RWPE2 (cell line): Measurements from ENCODE around the gene BICDL1.
"Not testable (repeated sequence)": the region's sequence is repeated elsewhere in the genome, so short reads cannot be mapped to it uniquely, and the experiment has no call there.

ENCODE experiments used
- ATAC-seq: fragments of 200-7000 bp; cut with Tn5 transposase; 3 replicates; pipeline ENCODE4 v1.9.1; 2021; ENCODE audit warnings: low read depth
- DNase-seq: peaks from one replicate; pipeline ENCODE4 v3.0.0-alpha.2; 2020; ENCODE audit warnings: low spot score
- H3K27ac ChIP-seq: fragments of 450-650 bp; 2 replicates; pipeline ENCODE4 v1.5.1; 2017; ENCODE audit warnings: mild to moderate bottlenecking; ENCODE audit not compliant: poor library complexity, severe bottlenecking
- H3K27me3 ChIP-seq: fragments of 250-450 bp; sonication (Bioruptor Pico); 2 replicates; pipeline ENCODE4 v1.5.1; 2021; ENCODE audit warnings: mild to moderate bottlenecking, moderate library complexity; ENCODE audit not compliant: insufficient read depth, poor library complexity, severe bottlenecking
- H3K36me3 ChIP-seq: fragments of 250-450 bp; sonication (Bioruptor Pico); 2 replicates; pipeline ENCODE4 v1.5.1; 2020; ENCODE audit warnings: low read depth, mild to moderate bottlenecking, moderate library complexity
- H3K4me1 ChIP-seq: fragments of 250-450 bp; sonication (Bioruptor Pico); 2 replicates; pipeline ENCODE4 v1.5.1; 2021; ENCODE audit warnings: mild to moderate bottlenecking, moderate library complexity; ENCODE audit not compliant: insufficient read depth, poor library complexity, severe bottlenecking
- H3K4me3 ChIP-seq: fragments of 250-450 bp; sonication (Bioruptor Pico); 2 replicates; pipeline ENCODE4 v1.5.1; 2021; ENCODE audit warnings: mild to moderate bottlenecking, moderate library complexity; ENCODE audit not compliant: severe bottlenecking
- H3K9me3 ChIP-seq: fragments of 250-450 bp; sonication (Bioruptor Pico); 2 replicates; pipeline ENCODE4 v1.5.1; 2021; ENCODE audit warnings: mild to moderate bottlenecking, moderate library complexity; ENCODE audit not compliant: severe bottlenecking
- TF ChIP-seq, protein P1 (sequence below): fragments of 450-650 bp; IDR thresholded peaks from one replicate; pipeline ENCODE4 v1.5.1; 2017; ENCODE audit warnings: mild to moderate bottlenecking, moderate library complexity; ENCODE audit not compliant: poor library complexity, severe bottlenecking

The BICDL1 gene

GRCh38 chr12:119964929-119965328 is 24.1 kb upstream of the BICDL1 start:
- Histone ChIP-seq H3K4me1 (no peaks in the 10 kb centered on the region), H3K4me3 (no peak overlapping the region), H3K27ac (no peak overlapping the region), H3K27me3 (no peaks in the 10 kb centered on the region), H3K36me3 (no peaks in the 10 kb centered on the region), H3K9me3 (no peaks in the 10 kb centered on the region)
- DNase-seq (no peak), ATAC-seq (no peak)
- TF ChIP-seq, protein P1, sequence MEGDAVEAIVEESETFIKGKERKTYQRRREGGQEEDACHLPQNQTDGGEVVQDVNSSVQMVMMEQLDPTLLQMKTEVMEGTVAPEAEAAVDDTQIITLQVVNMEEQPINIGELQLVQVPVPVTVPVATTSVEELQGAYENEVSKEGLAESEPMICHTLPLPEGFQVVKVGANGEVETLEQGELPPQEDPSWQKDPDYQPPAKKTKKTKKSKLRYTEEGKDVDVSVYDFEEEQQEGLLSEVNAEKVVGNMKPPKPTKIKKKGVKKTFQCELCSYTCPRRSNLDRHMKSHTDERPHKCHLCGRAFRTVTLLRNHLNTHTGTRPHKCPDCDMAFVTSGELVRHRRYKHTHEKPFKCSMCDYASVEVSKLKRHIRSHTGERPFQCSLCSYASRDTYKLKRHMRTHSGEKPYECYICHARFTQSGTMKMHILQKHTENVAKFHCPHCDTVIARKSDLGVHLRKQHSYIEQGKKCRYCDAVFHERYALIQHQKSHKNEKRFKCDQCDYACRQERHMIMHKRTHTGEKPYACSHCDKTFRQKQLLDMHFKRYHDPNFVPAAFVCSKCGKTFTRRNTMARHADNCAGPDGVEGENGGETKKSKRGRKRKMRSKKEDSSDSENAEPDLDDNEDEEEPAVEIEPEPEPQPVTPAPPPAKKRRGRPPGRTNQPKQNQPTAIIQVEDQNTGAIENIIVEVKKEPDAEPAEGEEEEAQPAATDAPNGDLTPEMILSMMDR = no peak

GRCh38 chr12:119980242-119980641 is 8.8 kb upstream of the BICDL1 start:
- TF ChIP-seq, protein P1 = no peak
- ATAC-seq = no peak
- H3K9me3 ChIP-seq = no peaks in the 10 kb centered on the region

DNA sequence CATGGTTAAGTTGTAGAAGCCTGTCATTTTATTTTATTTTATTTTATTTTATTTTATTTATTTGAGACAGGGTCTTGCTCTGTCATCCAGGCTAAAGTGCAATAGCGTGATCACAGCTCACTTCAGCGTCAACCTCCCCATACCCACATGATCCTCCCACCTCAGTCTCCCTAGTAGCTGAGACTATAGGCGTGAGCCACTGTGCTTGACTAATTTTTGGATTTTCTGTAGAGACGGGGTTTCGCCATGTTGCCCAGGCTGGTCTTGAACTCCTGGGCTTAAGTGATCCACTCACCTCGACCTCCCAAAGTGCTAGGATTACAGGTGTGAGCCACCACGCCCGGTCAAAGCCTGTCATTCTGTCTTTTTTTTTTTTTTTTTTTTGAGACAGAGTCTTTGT is 8.3 kb upstream of the BICDL1 start:
- H3K36me3 ChIP-seq, DNase-seq, H3K27me3 ChIP-seq, H3K27ac ChIP-seq, H3K4me1 ChIP-seq, ATAC-seq, H3K9me3 ChIP-seq, H3K4me3 ChIP-seq: not testable (repeated sequence)

More at GRCh38 chr12:119980242-119980641, 8.8 kb upstream of the BICDL1 start:
- no peak for DNase-seq
- Histone ChIP-seq H3K4me1 (no peaks in the 10 kb centered on the region), H3K27me3 (peaks cover 8% of the 10 kb centered on the region), H3K27ac (no peak overlapping the region), H3K4me3 (no peak overlapping the region), H3K36me3 (no peaks in the 10 kb centered on the region)

- no peaks in the 10 kb centered on the region for H3K27me3 ChIP-seq
- H3K36me3 ChIP-seq = no peaks in the 10 kb centered on the region
- DNase-seq (no peak), ATAC-seq (peak; percentile 21)
- H3K4me1 ChIP-seq = peaks cover 4% of the 10 kb centered on the region
- no peaks in the 10 kb centered on the region for H3K9me3 ChIP-seq
- H3K4me3 ChIP-seq = peak overlapping the region; percentile 66
- TF ChIP-seq, protein P1 = no peak
- H3K27ac ChIP-seq = peak overlapping the region; percentile 54
Observed at GRCh38 chr12:119989361-119989730, 310 bp downstream of the BICDL1 start.

GRCh38 chr12:119989731-119990381 is 820 bp downstream of the BICDL1 start:
- ATAC-seq = peak; percentile 59
- no peaks in the 10 kb centered on the region for H3K27me3 ChIP-seq
- no peaks in the 10 kb centered on the region for H3K36me3 ChIP-seq
- peak overlapping the region; percentile 66 for H3K4me3 ChIP-seq
- DNase-seq = peak; percentile 78
- no peaks in the 10 kb centered on the region for H3K9me3 ChIP-seq
- peak overlapping the region; percentile 54 for H3K27ac ChIP-seq
- TF ChIP-seq, protein P1 = no peak
- H3K4me1 ChIP-seq = peaks cover 4% of the 10 kb centered on the region
